CD4-positive, alpha-beta T cell treated with Interferon gamma for 1 hour (primary cell): ENCODE data around the gene MOCS1.

Source experiments
- DNase-seq: peaks from one replicate; pipeline ENCODE4 v3.0.0-alpha.2; 2020

Gene MOCS1

GRCh38 chr6:39947611-39948068 is 13.4 kb upstream of the MOCS1 start:
- no peak for DNase-seq

GRCh38 chr6:39945626-39946025 is 11.4 kb upstream of the MOCS1 start:
- DNase-seq, result no peak

- DNase-seq, result no peak
Observed at GRCh38 chr6:39942903-39943580, 8.8 kb upstream of the MOCS1 start.

DNA sequence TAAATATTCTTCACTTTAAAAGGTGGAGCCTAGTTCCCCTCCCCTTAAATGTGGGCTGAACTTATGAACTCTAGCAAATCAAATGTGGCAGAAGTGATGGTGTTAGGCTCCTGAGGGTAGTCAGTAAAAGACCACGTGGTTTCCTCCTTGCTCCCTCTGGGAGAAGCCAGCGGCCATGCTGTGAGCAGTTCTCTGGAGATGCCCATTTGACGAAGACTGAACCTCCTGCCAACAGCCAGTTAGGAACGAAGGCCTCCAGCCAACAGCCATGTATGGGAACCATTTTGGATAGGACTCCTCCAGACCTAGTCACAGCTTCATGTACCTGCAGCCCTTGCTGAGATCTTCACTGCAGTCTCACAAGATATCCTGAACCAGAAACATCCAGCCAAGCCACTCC is 7.6 kb upstream of the MOCS1 start:
- DNase-seq, result no peak

DNA sequence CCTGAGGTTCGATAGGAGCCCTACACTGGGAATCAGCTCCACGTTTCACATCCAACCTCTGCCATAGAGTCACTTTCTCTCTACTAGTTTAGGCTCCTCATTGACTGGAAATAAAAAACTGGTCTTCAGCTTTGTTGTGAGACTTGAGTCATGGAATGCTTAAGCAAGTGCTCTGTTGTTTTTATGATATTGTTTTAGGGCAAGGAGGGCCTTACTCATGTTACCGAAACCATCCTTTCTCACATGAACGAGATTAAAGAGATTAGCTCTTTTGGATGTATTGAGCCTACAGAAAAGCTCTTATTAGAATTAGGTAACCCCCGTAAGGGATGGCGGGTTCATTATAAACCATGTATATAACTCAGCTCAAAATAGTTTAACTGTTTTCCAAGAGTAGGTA is 6.9 kb upstream of the MOCS1 start:
- no peak for DNase-seq

DNA sequence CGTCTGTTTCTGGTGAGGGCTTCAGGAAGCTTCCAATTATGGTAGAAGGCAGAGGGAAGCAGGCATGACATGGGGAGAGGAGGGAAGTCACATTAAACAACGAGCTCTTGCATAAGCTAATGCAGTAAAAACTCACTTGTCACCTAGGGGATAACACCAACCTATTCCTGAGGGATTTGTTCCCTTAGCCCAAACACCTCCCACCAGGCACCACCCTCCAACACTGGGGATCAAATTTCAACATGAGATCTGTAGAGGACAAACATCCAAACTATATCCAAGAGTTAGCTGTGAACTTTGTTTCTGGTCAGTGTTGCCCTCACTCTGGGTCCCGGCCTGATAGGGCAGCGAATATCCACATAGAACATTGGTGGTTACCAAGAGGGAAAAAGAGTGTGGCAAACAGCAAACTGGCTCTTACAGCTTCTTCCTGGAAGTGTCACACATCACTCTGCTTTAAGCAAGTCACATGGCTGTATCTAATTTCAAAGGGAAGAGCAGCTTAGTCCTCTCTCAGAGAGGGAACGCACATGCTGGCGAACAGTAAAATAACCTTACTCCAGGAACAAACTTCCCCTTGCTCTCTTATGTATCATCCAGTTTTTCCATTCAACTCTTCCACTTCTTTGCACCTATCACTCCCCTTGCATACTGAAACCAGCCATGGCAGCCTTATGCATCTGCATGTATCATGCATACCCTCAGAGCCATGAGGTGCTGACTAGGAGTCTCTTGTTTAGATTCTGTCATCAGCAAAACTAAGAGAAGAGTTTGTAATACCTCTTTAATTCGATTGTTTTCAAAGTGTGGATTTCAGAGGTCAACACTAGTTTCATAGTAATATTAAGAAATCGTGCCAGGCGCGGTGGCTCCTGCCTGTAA is 4.8 kb upstream of the MOCS1 start:
- DNase-seq, result no peak

GRCh38 chr6:39937686-39938333 is 3.5 kb upstream of the MOCS1 start:
- DNase-seq, result no peak

GRCh38 chr6:39936857-39937256 is 2.6 kb upstream of the MOCS1 start:
- no peak for DNase-seq

DNA sequence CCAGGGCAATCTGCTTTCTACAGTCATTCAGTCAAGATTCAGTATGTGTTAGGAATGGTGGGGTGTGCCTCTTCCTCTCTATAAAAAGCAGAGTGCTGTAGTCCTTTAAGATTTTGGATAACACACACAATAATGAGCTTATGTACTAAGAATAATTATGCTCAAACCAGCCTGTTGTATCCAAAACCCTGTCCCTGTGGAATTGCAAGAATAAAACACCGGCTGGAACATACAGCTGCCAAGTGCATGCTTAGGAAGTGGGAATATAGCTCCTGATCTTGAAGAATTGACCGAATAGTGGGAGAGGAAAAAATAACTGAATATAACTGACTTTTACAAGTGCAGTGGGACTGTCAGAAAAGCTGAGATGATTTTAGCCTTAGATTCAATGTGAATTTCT is 979 bp upstream of the MOCS1 start:
- DNase-seq, result no peak

DNA sequence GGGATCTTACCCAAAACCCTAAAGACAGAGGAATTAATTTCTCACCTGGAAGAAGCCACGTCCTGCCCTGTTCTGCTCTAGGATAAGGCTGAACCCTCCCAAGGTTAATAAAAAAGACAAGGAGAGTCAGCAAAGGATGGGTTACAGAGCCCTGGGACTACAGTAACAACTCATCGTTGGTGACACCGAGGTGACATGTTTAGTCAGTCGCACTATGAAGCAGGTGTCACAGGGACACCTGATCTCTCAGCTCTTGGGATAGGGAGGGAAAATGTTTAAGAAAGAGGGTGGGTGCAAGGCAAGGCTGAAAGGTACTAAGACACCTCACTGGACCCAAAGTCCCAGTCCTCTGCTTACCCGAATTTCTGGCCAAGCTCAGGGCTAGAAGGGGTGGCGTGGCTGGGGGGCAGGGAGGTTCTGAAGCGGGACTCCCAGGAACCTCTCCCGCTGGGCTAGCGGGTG is 562 bp downstream of the MOCS1 start:
- DNase-seq, result no peak

DNA sequence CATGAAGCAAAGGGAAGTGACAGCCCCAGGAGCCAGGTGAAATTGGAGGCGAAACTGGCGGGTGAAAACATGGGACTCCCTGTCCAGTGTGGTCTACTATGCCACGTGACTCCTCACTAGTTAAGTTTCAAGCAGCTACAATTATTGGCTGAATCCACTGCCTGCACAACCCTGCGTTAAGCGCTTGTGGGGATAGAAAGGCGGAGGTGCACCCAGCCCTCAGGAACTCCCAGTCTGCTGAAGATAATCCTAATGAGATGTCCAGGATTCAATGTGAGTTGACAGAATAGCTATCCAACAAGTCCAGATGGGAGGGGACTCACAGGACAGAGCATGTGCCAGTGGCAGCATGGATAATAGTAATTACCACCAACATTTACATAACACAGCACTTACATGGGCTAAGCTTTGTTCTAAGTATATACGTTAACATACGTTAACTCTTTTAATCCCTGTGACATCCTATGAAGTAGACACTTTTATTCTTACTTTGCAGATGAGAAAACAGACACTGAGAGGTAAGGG is 1.8 kb downstream of the MOCS1 start:
- DNase-seq, result no peak

GRCh38 chr6:39931607-39932006 is 2.7 kb downstream of the MOCS1 start:
- no peak for DNase-seq

GRCh38 chr6:39930540-39930939 is 3.7 kb downstream of the MOCS1 start:
- no peak for DNase-seq

GRCh38 chr6:39929733-39930461 is 4.4 kb downstream of the MOCS1 start:
- DNase-seq, result no peak

DNA sequence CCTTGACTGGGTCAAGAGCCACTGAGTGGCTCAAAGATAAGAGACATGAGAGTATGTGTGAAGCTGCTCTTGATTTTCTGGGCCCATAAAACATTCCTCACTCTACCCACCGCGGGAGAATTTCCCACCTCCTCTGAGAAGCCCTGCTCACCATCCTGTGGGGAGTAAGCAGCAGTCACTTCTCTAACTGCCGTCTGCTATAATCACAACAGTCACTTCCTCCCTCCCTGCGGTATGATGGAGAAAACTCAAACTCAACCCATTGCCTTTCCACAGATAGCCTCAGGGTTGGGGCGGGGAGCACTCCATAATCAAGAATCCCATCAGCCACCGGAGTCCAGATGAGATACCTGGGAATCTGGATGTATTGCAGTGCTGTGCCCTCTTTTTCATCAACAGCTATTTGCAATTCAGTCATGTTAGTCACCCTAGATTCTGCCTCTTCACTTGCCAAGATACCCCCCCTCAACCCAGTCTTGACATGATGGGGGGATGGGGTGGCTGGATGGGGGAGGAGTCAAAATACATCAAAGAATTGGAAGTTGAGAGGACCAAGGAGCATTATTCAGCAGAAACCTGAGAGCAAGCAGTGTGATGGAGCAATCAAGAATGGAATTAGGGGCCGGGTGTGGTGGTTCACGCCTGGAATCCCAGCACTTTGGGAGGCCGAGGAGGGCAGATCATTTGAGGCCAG is 5.1 kb downstream of the MOCS1 start:
- no peak for DNase-seq

DNA sequence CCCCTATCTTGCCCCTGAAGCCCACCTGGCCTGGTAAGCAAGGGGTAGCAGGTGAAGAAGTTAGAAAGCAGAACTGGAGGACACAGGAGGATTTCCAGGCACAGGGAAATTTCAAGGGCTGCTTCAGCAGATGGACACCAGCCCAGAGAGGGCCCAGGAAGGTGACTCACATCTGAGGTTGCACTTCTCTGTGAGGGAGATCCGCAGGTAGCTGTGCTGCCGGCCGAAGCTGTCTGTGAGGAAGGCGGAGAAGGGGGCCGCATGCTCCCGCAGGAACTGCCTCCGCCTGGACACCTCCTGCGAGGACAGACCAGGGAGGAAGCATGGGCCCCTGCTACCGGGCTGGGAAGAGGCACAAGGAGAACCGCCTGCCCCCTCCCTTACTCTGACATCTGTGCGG is 7.1 kb downstream of the MOCS1 start:
- DNase-seq, result no peak

DNA sequence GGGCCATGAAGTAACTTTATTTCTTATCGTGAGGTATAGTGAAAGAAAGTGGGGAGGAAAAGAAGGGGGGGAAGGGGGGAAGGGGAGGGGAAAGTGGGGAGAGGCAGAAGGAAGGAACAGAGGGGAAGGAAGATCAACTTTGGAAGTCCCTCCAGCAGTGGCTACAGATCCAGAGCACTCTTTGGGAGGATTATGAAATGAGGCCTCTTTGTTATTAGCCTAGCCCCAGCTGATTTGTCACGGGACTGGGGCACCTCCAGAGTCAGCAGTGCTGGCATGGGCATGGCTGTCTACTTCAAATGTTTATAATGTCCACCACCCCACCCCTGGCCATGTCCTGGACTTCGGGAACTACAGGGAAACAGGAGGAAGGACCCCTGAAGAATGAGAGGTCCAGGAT is 7.6 kb downstream of the MOCS1 start:
- DNase-seq, result no peak

DNA sequence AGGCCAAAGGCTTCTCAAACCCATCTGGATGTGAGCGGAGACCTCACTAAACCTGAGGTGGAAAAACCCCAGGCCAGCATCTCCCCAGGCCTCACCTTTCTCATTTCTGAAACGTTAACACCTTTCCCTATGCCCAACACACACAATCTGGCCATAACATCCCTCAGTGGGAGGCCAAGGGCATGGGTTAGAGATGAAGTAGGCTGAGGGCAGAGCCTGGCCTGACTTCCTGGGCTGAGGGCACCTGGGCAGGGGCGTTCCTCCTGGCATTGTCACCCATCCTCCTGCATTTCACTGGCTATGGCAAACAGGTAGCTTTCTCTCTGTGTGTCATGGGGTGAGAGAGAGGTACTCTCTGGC is 8.4 kb downstream of the MOCS1 start:
- DNase-seq, result no peak

DNA sequence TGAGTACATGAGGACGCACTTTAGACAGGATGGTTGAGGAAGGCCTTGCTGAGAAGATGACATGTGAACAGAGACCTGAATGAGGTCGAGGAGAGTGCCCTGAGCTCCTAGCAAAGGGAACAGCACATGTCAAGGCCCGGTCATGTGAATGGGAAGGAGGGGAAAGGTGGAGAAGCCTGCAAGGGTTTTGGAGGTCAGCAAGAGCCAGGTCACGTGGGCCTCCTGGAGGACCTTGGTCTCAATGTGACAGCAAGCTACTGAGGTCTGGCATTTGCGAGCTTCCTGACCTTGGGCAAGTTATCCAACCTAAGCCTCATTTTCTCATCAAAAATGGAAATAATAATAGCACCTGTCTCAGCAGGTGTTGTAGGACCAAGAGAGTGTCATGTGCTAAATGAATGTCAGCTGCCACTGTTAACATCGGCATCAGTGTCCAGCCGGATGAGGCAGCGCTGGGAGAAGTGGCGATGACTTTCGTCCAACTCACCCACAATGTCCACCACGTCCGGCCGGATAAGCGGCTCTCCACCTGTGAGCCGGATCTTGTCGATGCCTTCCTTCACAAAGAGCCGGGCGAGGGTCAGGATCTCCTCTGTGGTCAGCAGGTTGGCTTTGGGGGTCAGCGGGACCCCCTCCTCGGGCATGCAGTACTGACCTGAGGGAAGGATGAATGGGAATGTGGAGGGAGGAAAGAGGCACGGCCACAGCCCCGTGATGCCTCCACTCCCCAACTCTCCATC is 8.9 kb downstream of the MOCS1 start:
- no peak for DNase-seq

- no peak for DNase-seq
Observed at GRCh38 chr6:39924283-39924682, 10.0 kb downstream of the MOCS1 start.

DNA sequence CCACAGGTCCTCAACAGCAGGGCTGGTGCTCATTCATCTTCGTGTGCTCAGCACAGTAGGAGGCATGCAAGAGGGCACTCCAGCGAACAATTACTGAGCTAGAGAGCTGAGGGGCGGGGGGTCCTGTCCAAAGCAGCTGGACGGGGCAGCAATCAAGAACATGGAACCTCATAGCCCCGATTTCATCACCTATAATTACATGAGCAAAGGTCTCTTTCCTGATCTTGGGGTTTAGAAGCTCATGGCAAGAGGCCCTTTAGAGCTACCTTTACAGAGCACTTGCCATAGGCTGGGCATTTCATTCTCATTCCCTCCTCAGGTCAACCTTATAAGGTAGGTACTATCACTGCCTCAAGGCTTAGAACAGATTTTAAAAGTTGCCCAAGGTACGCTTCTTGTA is 10.4 kb downstream of the MOCS1 start:
- no peak for DNase-seq

- DNase-seq, result no peak
Observed at GRCh38 chr6:39923394-39923793, 10.9 kb downstream of the MOCS1 start.
